ENCODE measurements around the gene RSPO4. TPM values are rescaled to one million over a fixed set of nuclear protein-coding genes. Genes with fewer than 3 reads are reported as not detected.

RSPO4 gene
- total RNA-seq, 6 experiments from 2014 or later, result not detected

- Mint-ChIP-seq H3K9me3 (peaks cover 4% of the 10 kb centered on the region; the same call in 1 of the 2 replicates), H3K4me3 (no peak overlapping the region), H3K36me3 (ENCODE audit: low read depth) (no peaks in the 10 kb centered on the region), H3K27me3 (ENCODE audit: insufficient read depth) (peaks cover 36% of the 10 kb centered on the region), H3K27ac (no peak overlapping the region), H3K4me1 (ENCODE audit: low read depth) (no peaks in the 10 kb centered on the region)
- no peak for TF ChIP-seq CTCF (IDR thresholded peaks at IDR 0.05)
- DNase-seq, result no peak
These were observed 811 bp upstream of the RSPO4 start for GRCh38 chr20:1002682-1003561.

GRCh38 chr20:1001116-1001515 lies 995 bp downstream of the RSPO4 start:
- no peak overlapping the region for H3K4me3 Mint-ChIP-seq
- H3K27me3 Mint-ChIP-seq (ENCODE audit: insufficient read depth), result peaks cover 40% of the 10 kb centered on the region
- no peak for TF ChIP-seq CTCF (IDR thresholded peaks at IDR 0.05)
- no peaks in the 10 kb centered on the region for H3K36me3 Mint-ChIP-seq (ENCODE audit: low read depth)
- no peak for DNase-seq
- H3K4me1 Mint-ChIP-seq (ENCODE audit: low read depth), result no peaks in the 10 kb centered on the region
- no peak overlapping the region for H3K27ac Mint-ChIP-seq
- peaks cover 4% of the 10 kb centered on the region; the same call in 1 of the 2 replicates for H3K9me3 Mint-ChIP-seq

GRCh38 chr20:998231-998830 lies 3.8 kb downstream of the RSPO4 start:
- Mint-ChIP-seq H3K4me3 (no peak overlapping the region), H3K9me3 (peaks cover 4% of the 10 kb centered on the region; the same call in 1 of the 2 replicates), H3K27me3 (ENCODE audit: insufficient read depth) (peaks cover 39% of the 10 kb centered on the region), H3K27ac (no peak overlapping the region), H3K4me1 (ENCODE audit: low read depth) (no peaks in the 10 kb centered on the region), H3K36me3 (ENCODE audit: low read depth) (no peaks in the 10 kb centered on the region)
- DNase-seq, result no peak
- no peak for TF ChIP-seq CTCF (IDR thresholded peaks at IDR 0.05)

- TF ChIP-seq CTCF (IDR thresholded peaks at IDR 0.05), result no peak
These were observed 4.6 kb downstream of the RSPO4 start for GRCh38 chr20:997486-997885.

GRCh38 chr20:997016-997415 lies 5.1 kb downstream of the RSPO4 start:
- Mint-ChIP-seq H3K36me3 (ENCODE audit: low read depth) (no peaks in the 10 kb centered on the region), H3K27ac (no peak overlapping the region), H3K27me3 (ENCODE audit: insufficient read depth) (peaks cover 37% of the 10 kb centered on the region), H3K9me3 (no peaks in the 10 kb centered on the region), H3K4me1 (ENCODE audit: low read depth) (no peaks in the 10 kb centered on the region), H3K4me3 (no peak overlapping the region)
- DNase-seq, result no peak
- no peak for TF ChIP-seq CTCF (IDR thresholded peaks at IDR 0.05)

More at GRCh38 chr20:997486-997885, 4.6 kb downstream of the RSPO4 start:
- Mint-ChIP-seq H3K27me3 (ENCODE audit: insufficient read depth) (peaks cover 37% of the 10 kb centered on the region), H3K4me3 (no peak overlapping the region), H3K27ac (no peak overlapping the region), H3K9me3 (peaks cover under 1% of the 10 kb centered on the region; the same call in 1 of the 2 replicates), H3K36me3 (ENCODE audit: low read depth) (no peaks in the 10 kb centered on the region), H3K4me1 (ENCODE audit: low read depth) (no peaks in the 10 kb centered on the region)
- no peak for DNase-seq

Measured in HFFc6 (cell line).